HepG2 (cell line): ENCODE measurements around the gene TOM1L1. TPM values are rescaled to one million over a fixed set of nuclear protein-coding genes. Genes with fewer than 3 reads are reported as not detected.

ENCODE experiments used
- ATAC-seq: fragments of 200-7000 bp; cut with Tn5 transposase; 3 replicates; pipeline ENCODE4 v1.9.1; 2020; ENCODE audit warnings: mild to moderate bottlenecking, moderate library complexity
- BruUV-seq: library from RNA; stranded (reverse); fragments of 400-500 nt; replicated peaks from 2 replicates; lab custom pipeline; 2021; lab: Mats Ljungman, UMichigan
- CTCF ChIA-PET: fragments of 300-600 bp; formaldehyde crosslinking; extraction: SDS; loops from one replicate; lab custom pipeline; 2021; ENCODE audit warnings: low total read pairs, inconsistent platforms, low intra/inter-chr PET ratio; lab: Yijun Ruan, JAX
- POLR2A ChIA-PET: fragments of 350-600 bp; sonication (Branson Sonifier 250); formaldehyde crosslinking; loops from one replicate; lab custom pipeline; 2020; ENCODE audit warnings: antibody characterized with exemption, inconsistent platforms; lab: Yijun Ruan, JAX
- DNase-seq: peaks from one replicate; pipeline ENCODE4 v3.0.0-alpha.2; 2015; ENCODE audit warnings: low spot score
- FAIRE-seq: peaks from 3 replicates; lab custom pipeline; 2011; peaks lifted over from hg19 to GRCh38; lab: Jason Lieb, UNC
- H2AFZ ChIP-seq: one replicate; pipeline ENCODE4 v1.6.1; 2011; ENCODE audit warnings: low read length, inconsistent platforms
- H3K27ac ChIP-seq: fragments of 300-600 bp; 3 replicates; pipeline ENCODE4 v1.8.0; 2011; ENCODE audit warnings: mixed run types, mild to moderate bottlenecking, mixed read lengths, low read length, inconsistent platforms; ENCODE audit not compliant: insufficient read depth; ENCODE audit errors: extremely low read length
- H3K27me3 ChIP-seq, 2 experiments: fragments of 200-600 bp in 1 of 2; 2 replicates in 1 of 2; 3 replicates in 1 of 2; pipeline versions ENCODE4 v1.6.0 to v1.8.0; 2011; ENCODE audit warnings: low read length in 2 of 2, mild to moderate bottlenecking in 2 of 2, moderate library complexity in 2 of 2, inconsistent platforms in 1 of 2; ENCODE audit not compliant: insufficient read depth in 2 of 2, control insufficient read depth in 1 of 2
- H3K36me3 ChIP-seq, 2 experiments: fragments of 200-600 bp in 1 of 2; replicated peaks in 1 of 2; 2 replicates in 1 of 2; 3 replicates in 1 of 2; pipeline versions ENCODE4 v1.5.1 to v1.8.0; 2011; ENCODE audit warnings: low read length in 2 of 2, inconsistent platforms in 1 of 2; ENCODE audit not compliant: insufficient read depth in 2 of 2, control insufficient read depth in 1 of 2
- H3K4me1 ChIP-seq: 2 replicates; pipeline ENCODE4 v1.5.1; 2012; ENCODE audit warnings: low read length, inconsistent platforms; ENCODE audit not compliant: insufficient read depth
- H3K4me2 ChIP-seq: 2 replicates; pipeline ENCODE4 v1.6.0; 2011; ENCODE audit warnings: low read depth, low read length, inconsistent platforms
- H3K4me3 ChIP-seq, 3 experiments: fragments of 200-600 bp in 1 of 3; sonication (generic), shearing (Covaris generic) in 1 of 3; replicated peaks in 1 of 3; 2 replicates each; pipeline ENCODE4 v1.5.1; 2011 to 2016; ENCODE audit warnings: low read length in 3 of 3, inconsistent platforms in 2 of 3, low read depth in 2 of 3, mild to moderate bottlenecking in 2 of 3, control low read depth in 1 of 3, mixed read lengths in 1 of 3; ENCODE audit not compliant: insufficient read depth in 1 of 3
- H3K79me2 ChIP-seq: one replicate; pipeline ENCODE4 v1.6.1; 2011; ENCODE audit warnings: low read length, inconsistent platforms; ENCODE audit not compliant: insufficient read depth
- H3K9ac ChIP-seq: 2 replicates; pipeline ENCODE4 v1.6.0; 2011; ENCODE audit warnings: mild to moderate bottlenecking, low read depth, low read length, inconsistent platforms; ENCODE audit not compliant: insufficient read depth
- H3K9me3 ChIP-seq: 2 replicates; pipeline ENCODE4 v1.5.1; 2012; ENCODE audit warnings: mild to moderate bottlenecking, low read length
- H4K20me1 ChIP-seq: 2 replicates; pipeline ENCODE4 v1.6.0; 2011; ENCODE audit warnings: inconsistent platforms, mild to moderate bottlenecking, low read length, moderate library complexity; ENCODE audit not compliant: insufficient read depth
- ARHGAP35 ChIP-seq: sonication (generic); formaldehyde crosslinking; IDR thresholded peaks from 2 replicates; pipeline ENCODE4 v1.9.0; 2022; ENCODE audit warnings: mild to moderate bottlenecking, inconsistent platforms, moderate library complexity, missing genetic modification reagents, borderline replicate concordance
- GATA4 ChIP-seq: sonication (generic); IDR thresholded peaks from 2 replicates; pipeline ENCODE4 v1.6.1; 2016; ENCODE audit warnings: antibody characterized with exemption, low read depth, borderline replicate concordance
- JARID2 ChIP-seq: sonication (generic); formaldehyde crosslinking; IDR thresholded peaks from 2 replicates; pipeline ENCODE4 v1.8.1; 2023; ENCODE audit warnings: missing genetic modification reagents, inconsistent platforms; ENCODE audit not compliant: insufficient replicate concordance
- SALL2 ChIP-seq: sonication (generic); formaldehyde crosslinking; IDR thresholded peaks from 2 replicates; pipeline ENCODE4 v1.8.1; 2023; ENCODE audit warnings: mild to moderate bottlenecking, missing genetic modification reagents, inconsistent platforms
- SETDB1 ChIP-seq: sonication (generic); formaldehyde crosslinking; IDR thresholded peaks from 2 replicates; pipeline ENCODE4 v1.5.1; 2020; ENCODE audit warnings: missing genetic modification reagents, mild to moderate bottlenecking, borderline replicate concordance
- XRCC5 ChIP-seq: fragments of 200-400 bp; formaldehyde crosslinking; optimal IDR thresholded peaks from 2 replicates; pipeline ENCODE3; 2017; ENCODE audit warnings: mild to moderate bottlenecking, low read length
- ZNF253 ChIP-seq: sonication (generic); formaldehyde crosslinking; IDR thresholded peaks from 2 replicates; pipeline ENCODE4 v1.8.0; 2022; ENCODE audit warnings: mild to moderate bottlenecking, missing genetic modification reagents, borderline replicate concordance
- ZNF274 ChIP-seq: sonication (generic); formaldehyde crosslinking; IDR thresholded peaks from 2 replicates; pipeline ENCODE4 v1.5.1; 2020; ENCODE audit warnings: mild to moderate bottlenecking, missing genetic modification reagents
- ZNF616 ChIP-seq: sonication (generic); formaldehyde crosslinking; IDR thresholded peaks from 2 replicates; pipeline ENCODE4 v1.5.0; 2020; ENCODE audit warnings: low read depth, mild to moderate bottlenecking, missing genetic modification reagents
- ZNF629 ChIP-seq: sonication (generic); formaldehyde crosslinking; conservative IDR thresholded peaks from 2 replicates; pipeline ENCODE4 v1.5.0; 2020; ENCODE audit warnings: missing genetic modification reagents
- ZNF644 ChIP-seq: IDR thresholded peaks from 2 replicates; pipeline ENCODE4 v1.6.1; 2016; ENCODE audit warnings: low read depth
- ZSCAN22 ChIP-seq: sonication (generic); formaldehyde crosslinking; IDR thresholded peaks from 2 replicates; pipeline ENCODE4 v1.4.0; 2020; ENCODE audit warnings: mild to moderate bottlenecking, missing genetic modification reagents
- WGBS: methylation state at CpG from one replicate; pipeline ENCODE4 v1.1.6; 2017; ENCODE audit warnings: low lambda C conversion rate; 5-methylcytosine and 5-hydroxymethylcytosine counted together
- in situ Hi-C: cut with HindIII; loops from 2 replicates; pipeline ENCODE4 v1.10.0; 2017; ENCODE audit warnings: low pct_unique_long_range_greater_than_20kb; ENCODE audit not compliant: extremely low pct_ligation_motif_present
- intact Hi-C: fragments of 100-400 bp; cut with micrococcal nuclease; formaldehyde crosslinking; loops from one replicate; pipeline ENCODE4 v1.10.0; 2022; ENCODE audit not compliant: unreplicated experiment
- polyA plus RNA-seq, 8 experiments: library from polyadenylated mRNA; depleted of rRNA in 3 of 8; stranded (reverse) in 7 of 8; unstranded in 1 of 8; fragments of >200 nt; fragmentation: Illumina TruSeq in 4 of 8; extraction: Trizol in 4 of 8; gene quantifications; 2 replicates each; pipeline versions ENCODE4 v1.2.1 to v1.2.3, GENCODE V29; 2011 to 2016; ENCODE audit warnings: low read depth in 4 of 8, missing spikeins in 1 of 8, mixed read lengths in 1 of 8; ENCODE audit not compliant: insufficient read depth in 1 of 8
- total RNA-seq, 5 experiments: library from RNA; depleted of rRNA; stranded (reverse); fragments of >200 nt; fragmentation: Illumina TruSeq; extraction: Trizol; gene quantifications; 2 replicates each; pipeline ENCODE4 v1.2.3, GENCODE V29; 2016; ENCODE audit warnings: low read depth in 1 of 5
- TF ChIP-seq, protein P1 (sequence below): sonication (generic); formaldehyde crosslinking; IDR thresholded peaks from 2 replicates; pipeline ENCODE4 v1.4.0; 2020; ENCODE audit warnings: mild to moderate bottlenecking, missing genetic modification reagents
- TF ChIP-seq, protein P2 (sequence below): sonication (generic); formaldehyde crosslinking; IDR thresholded peaks from 2 replicates; pipeline ENCODE4 v1.9.0; 2021; ENCODE audit warnings: missing genetic modification reagents, borderline replicate concordance
- TF ChIP-seq, protein P3 (sequence below): fragments of 450-650 bp; IDR thresholded peaks from 2 replicates; pipeline ENCODE4 v1.6.1; 2017
- TF ChIP-seq, protein P4 (sequence below): sonication (generic); formaldehyde crosslinking; IDR thresholded peaks from 2 replicates; pipeline ENCODE4 v1.4.0; 2020; ENCODE audit warnings: mild to moderate bottlenecking, missing genetic modification reagents
- TF ChIP-seq, protein P5 (sequence below): sonication (generic); formaldehyde crosslinking; conservative IDR thresholded peaks from 2 replicates; pipeline ENCODE4 v1.5.0; 2020; ENCODE audit warnings: missing genetic modification reagents
- TF ChIP-seq, protein P6 (sequence below): sonication (generic); formaldehyde crosslinking; IDR thresholded peaks from 2 replicates; pipeline ENCODE4 v1.8.0; 2022; ENCODE audit warnings: missing genetic modification reagents, mild to moderate bottlenecking, inconsistent platforms, borderline replicate concordance

Gene TOM1L1
- total and polyA plus RNA-seq, 2 of the 13 experiments (the other 11 are each of a cell fraction or from before 2014, with no cell fraction given) = 45.3 to 51.3 TPM

DNA sequence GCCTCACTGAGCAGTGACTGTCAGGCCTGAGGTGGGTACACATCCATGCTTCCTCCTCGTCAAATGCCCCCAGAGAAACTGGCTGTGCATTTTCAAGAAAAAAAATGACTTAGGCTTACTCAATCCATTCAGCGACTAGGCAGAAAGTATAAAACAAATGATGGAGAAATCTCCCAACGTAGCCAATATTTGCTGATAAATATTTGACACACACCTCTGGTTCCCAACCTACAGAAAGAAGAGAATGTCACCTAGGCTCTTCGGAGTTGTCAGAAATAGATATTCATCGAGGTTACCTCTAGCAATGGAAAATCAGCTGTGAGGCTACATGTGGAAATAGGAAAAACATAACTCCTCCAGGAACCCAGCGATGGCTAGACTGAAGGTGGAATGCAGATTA, 12.4 kb upstream of the TOM1L1 start:
- no peak overlapping the region for H3K9ac ChIP-seq
- no peak overlapping the region for H3K4me2 ChIP-seq
- H3K36me3 ChIP-seq = no peaks in the 10 kb centered on the region
- no peaks in the 10 kb centered on the region for H4K20me1 ChIP-seq
- ATAC-seq (no peak), DNase-seq (no peak), FAIRE-seq (no peak)
- in situ Hi-C loops (loop anchor here (25.0 kb wide), 2 partner anchors 951 to 1851 kb away; no protein-coding TSS in a partner anchor), intact Hi-C loops (no loop called here)
- H3K27me3 ChIP-seq = no peaks in the 10 kb centered on the region; a peak in 1 of 5 replicates
- H3K79me2 ChIP-seq = no peaks in the 10 kb centered on the region
- no TSS peak for BruUV-seq
- no peaks in the 10 kb centered on the region for H3K9me3 ChIP-seq
- no peak overlapping the region for H3K27ac ChIP-seq
- ChIA-PET POLR2A (no interaction called here), CTCF (no interaction called here)
- no peaks in the 10 kb centered on the region for H3K4me1 ChIP-seq
- 15% methylated on average over 6 of the region's 6 CpGs for WGBS
- H3K4me3 ChIP-seq = no peak overlapping the region
- H2AFZ ChIP-seq = no peak overlapping the region
- TF ChIP-seq SETDB1 (CRISPR knock-in tag) (no peak), ZNF644 (CRISPR knock-in tag) (no peak), ARHGAP35 (CRISPR knock-in tag) (no peak), ZNF274 (no peak), XRCC5 (no peak), ZNF253 (no peak), ZNF616 (no peak), JARID2 (CRISPR knock-in tag) (no peak), SALL2 (CRISPR knock-in tag) (no peak), ZNF629 (CRISPR knock-in tag) (no peak), ZSCAN22 (no peak), GATA4 (no peak)
- TF ChIP-seq, protein P1, sequence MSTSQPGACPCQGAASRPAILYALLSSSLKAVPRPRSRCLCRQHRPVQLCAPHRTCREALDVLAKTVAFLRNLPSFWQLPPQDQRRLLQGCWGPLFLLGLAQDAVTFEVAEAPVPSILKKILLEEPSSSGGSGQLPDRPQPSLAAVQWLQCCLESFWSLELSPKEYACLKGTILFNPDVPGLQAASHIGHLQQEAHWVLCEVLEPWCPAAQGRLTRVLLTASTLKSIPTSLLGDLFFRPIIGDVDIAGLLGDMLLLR (CRISPR knock-in tag) = no peak
- TF ChIP-seq, protein P2, sequence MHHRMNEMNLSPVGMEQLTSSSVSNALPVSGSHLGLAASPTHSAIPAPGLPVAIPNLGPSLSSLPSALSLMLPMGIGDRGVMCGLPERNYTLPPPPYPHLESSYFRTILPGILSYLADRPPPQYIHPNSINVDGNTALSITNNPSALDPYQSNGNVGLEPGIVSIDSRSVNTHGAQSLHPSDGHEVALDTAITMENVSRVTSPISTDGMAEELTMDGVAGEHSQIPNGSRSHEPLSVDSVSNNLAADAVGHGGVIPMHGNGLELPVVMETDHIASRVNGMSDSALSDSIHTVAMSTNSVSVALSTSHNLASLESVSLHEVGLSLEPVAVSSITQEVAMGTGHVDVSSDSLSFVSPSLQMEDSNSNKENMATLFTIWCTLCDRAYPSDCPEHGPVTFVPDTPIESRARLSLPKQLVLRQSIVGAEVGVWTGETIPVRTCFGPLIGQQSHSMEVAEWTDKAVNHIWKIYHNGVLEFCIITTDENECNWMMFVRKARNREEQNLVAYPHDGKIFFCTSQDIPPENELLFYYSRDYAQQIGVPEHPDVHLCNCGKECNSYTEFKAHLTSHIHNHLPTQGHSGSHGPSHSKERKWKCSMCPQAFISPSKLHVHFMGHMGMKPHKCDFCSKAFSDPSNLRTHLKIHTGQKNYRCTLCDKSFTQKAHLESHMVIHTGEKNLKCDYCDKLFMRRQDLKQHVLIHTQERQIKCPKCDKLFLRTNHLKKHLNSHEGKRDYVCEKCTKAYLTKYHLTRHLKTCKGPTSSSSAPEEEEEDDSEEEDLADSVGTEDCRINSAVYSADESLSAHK (CRISPR knock-in tag) = no peak
- TF ChIP-seq, protein P3, sequence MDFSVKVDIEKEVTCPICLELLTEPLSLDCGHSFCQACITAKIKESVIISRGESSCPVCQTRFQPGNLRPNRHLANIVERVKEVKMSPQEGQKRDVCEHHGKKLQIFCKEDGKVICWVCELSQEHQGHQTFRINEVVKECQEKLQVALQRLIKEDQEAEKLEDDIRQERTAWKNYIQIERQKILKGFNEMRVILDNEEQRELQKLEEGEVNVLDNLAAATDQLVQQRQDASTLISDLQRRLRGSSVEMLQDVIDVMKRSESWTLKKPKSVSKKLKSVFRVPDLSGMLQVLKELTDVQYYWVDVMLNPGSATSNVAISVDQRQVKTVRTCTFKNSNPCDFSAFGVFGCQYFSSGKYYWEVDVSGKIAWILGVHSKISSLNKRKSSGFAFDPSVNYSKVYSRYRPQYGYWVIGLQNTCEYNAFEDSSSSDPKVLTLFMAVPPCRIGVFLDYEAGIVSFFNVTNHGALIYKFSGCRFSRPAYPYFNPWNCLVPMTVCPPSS = no peak
- TF ChIP-seq, protein P4, sequence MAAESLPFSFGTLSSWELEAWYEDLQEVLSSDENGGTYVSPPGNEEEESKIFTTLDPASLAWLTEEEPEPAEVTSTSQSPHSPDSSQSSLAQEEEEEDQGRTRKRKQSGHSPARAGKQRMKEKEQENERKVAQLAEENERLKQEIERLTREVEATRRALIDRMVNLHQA (CRISPR knock-in tag) = no peak
- TF ChIP-seq, protein P5, sequence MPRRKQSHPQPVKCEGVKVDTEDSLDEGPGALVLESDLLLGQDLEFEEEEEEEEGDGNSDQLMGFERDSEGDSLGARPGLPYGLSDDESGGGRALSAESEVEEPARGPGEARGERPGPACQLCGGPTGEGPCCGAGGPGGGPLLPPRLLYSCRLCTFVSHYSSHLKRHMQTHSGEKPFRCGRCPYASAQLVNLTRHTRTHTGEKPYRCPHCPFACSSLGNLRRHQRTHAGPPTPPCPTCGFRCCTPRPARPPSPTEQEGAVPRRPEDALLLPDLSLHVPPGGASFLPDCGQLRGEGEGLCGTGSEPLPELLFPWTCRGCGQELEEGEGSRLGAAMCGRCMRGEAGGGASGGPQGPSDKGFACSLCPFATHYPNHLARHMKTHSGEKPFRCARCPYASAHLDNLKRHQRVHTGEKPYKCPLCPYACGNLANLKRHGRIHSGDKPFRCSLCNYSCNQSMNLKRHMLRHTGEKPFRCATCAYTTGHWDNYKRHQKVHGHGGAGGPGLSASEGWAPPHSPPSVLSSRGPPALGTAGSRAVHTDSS (CRISPR knock-in tag) = no peak
- TF ChIP-seq, protein P6, sequence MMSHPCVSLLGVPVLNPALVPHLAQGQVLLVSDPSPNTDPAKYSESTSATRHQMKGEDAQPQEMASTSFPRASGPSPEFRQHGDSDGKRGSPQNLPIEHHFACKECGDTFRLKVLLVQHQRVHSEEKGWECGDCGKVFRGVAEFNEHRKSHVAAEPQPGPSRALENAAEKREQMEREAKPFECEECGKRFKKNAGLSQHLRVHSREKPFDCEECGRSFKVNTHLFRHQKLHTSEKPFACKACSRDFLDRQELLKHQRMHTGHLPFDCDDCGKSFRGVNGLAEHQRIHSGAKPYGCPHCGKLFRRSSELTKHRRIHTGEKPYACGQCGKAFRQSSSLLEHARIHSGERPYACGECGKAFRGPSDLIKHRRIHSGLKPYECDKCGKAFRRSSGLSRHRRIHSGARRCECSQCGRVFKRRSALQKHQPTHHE (CRISPR knock-in tag) = no peak
